Measurements from ENCODE around the gene SEC31A.

- TF ChIP-seq CTCF (IDR thresholded peaks at IDR 0.05; ENCODE audit: low read length) (no peak), EZH2 (IDR thresholded peaks at IDR 0.05; ENCODE audit: borderline replicate concordance, low read length) (no peak)
Observed at GRCh38 chr4:82842593-82842992, 48.4 kb downstream of the SEC31A start.

Data from OCI-LY1 (cell line).